HG02938 (cell line): ENCODE measurements around the gene KCNH6.
A peak's percentile ranks its signal among the peaks of the same experiment; 100 is the strongest.

ENCODE experiments used
- ATAC-seq: cut with Tn5 transposase; IDR thresholded peaks from one replicate; pipeline ENCODE4 v1.9.1; 2021; ENCODE audit warnings: mild to moderate bottlenecking, moderate library complexity; ENCODE audit not compliant: unreplicated experiment

Gene KCNH6

DNA sequence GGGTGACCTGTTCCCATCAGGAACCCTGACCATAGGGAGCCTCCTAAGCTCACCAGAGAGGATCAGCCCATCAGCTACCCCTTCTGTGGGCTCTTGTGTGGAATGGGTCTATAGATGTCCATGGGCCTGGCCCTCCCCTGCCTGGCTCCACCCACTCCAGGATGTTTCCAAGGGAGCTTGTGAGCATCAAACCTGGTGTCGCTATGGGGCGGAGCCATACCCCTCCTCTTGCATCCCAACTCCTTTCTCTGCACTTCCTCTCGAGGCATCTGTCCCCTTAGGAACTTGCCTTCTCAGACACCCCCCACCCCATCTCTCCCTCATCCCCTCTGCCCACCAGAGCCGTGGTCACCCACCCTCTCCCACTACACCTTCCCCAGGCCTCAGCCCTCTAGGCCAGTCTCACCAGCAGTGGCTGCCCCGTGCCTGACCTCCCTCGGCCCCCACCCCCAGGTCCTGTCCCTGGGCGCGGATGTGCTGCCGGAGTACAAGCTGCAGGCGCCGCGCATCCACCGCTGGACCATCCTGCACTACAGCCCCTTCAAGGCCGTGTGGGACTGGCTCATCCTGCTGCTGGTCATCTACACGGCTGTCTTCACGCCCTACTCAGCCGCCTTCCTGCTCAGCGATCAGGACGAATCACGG lies 10.4 kb downstream of the KCNH6 start:
- no peak for ATAC-seq

- no peak for ATAC-seq
These were observed 11.0 kb downstream of the KCNH6 start for GRCh38 chr17:63534078-63534570.

DNA sequence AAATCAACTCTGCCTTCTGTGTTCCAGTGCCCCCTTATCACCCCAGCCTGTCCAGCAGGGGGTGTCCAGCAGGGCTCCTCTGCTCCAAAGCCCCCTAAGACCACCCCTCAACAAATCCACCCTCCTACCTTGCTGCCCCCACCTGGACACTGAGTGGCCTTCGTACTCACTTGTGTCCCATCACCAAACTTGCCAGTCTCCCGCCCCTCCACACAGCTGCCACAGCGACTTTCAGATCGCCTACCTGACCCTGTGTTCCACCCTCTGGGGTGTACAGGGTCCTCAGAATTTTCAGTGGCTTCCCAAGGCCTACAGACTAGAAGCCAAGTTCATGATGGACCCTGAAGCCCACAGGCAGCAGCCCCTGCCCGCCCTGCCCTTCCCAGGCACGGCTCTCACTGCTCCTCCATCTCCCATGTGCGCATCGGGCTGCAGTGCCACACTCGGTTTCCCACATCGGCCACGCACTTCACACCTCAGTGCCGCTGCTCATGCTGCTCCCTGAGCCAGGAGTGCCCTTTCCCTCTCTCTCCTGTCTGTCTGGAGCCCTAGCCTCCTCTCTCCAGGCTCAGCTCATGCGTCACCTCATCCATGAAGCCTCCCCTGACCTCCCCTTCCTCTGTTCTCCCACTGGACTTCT lies 11.8 kb downstream of the KCNH6 start:
- ATAC-seq: no peak

- ATAC-seq: no peak
These were observed 12.5 kb downstream of the KCNH6 start for GRCh38 chr17:63535640-63536039.

- no peak for ATAC-seq
These were observed 13.8 kb downstream of the KCNH6 start for GRCh38 chr17:63537001-63537400.

DNA sequence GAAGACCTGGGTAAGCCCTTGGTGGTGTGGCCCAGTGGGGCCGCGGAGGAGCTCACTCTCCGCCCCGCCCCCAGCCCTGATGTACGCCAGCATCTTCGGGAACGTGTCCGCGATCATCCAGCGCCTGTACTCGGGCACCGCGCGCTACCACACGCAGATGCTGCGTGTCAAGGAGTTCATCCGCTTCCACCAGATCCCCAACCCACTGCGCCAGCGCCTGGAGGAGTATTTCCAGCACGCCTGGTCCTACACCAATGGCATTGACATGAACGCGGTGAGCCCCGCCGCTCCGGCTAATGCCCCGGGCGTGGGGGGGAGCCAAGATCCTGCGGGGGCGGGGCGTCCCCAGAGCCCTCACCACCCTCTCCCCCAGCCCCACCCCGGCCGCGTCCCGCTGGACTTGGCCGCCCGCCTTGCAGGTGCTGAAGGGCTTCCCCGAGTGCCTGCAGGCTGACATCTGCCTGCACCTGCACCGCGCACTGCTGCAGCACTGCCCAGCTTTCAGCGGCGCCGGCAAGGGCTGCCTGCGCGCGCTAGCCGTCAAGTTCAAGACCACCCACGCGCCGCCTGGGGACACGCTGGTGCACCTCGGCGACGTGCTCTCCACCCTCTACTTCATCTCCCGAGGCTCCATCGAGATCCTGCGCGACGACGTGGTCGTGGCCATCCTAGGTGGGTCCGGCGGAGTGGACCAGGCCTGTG lies 15.0 kb downstream of the KCNH6 start:
- ATAC-seq: no peak

DNA sequence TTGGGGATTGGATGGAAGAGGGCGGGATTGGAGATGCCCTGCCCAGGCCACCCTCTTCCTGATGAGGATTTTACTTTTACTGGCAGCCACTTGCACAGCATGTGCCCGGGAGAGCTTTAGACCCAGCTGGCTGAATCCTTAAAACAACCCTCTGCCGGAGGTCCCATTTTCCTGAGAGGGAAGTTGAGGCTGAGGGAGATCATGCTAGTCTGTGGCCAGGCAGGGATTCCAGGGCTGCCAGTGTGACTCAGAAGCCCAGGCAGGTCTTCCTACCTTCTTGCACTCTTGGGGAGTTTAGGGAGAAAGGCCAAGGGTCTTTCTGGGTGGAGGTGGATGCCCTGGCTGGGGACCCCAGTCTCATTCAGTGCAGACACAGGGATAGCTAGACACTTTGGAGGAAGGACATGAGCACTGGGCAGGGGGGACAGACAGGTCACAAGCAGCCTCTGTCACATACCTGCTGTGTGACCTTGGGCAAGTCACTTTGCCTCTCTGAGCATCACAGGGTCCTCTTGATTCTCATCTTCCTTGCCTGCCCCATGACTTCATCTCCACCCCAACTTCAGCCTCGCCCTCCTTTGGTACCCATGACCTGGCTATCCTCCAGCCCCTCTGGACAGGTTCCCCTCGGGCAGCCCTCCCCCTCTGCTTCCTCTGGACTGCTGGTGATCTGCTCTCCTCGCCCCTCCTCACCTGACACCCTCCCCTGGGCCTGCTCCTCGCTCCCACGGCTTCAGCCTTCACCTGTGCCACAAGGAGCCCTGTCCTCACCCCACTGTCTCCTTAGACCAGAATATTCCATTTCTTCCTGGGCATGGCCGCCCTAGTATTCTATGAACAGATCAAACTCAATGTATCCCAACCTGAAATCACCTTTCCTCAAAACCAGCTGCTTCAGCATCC lies 15.8 kb downstream of the KCNH6 start:
- no peak for ATAC-seq

GRCh38 chr17:63540590-63540989 lies 17.4 kb downstream of the KCNH6 start:
- ATAC-seq: no peak

GRCh38 chr17:63542218-63542545 lies 19.0 kb downstream of the KCNH6 start:
- ATAC-seq: no peak

DNA sequence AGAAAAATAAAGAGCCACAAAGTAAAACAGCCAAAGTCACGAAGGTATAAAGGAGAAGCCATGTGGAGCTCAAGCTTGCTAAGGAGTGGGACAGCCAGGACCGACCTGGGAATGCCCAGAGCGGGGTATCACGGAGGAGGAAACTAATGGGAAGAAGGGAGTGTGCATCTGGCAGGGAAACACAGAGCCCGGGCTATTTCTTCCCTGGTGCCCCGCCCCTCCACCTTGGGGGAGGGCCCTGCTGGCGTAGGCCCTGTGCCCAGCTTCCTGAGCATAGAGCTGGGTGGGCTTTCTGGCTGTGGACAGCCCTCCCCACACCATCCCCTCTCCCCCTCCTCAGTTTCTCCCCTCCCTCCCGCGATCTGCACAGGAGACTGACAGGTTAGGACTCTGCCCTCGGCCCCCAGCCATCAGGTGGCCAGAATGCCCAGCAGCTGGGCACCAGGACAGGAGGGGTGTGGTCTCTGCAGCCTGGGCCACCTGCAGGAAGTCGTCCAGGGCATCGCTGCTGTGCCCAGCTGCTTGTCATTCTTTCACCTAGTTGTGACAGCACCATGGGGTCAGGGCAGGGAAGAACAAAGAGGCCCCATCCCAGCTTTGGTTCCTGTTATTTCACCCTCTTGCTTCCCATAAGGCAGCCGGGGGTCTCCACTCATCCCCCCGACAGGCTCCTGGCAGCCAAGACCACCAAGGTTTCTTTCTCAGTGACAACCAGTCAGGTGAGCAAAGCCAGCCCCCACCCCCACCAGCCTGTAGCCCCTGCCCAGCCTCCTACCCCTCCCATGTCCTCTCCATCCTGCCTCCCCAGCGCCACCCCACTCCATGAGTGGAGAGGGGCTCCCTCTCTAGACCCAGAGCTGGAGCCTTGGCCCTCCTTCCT lies 20.0 kb downstream of the KCNH6 start:
- no peak for ATAC-seq

DNA sequence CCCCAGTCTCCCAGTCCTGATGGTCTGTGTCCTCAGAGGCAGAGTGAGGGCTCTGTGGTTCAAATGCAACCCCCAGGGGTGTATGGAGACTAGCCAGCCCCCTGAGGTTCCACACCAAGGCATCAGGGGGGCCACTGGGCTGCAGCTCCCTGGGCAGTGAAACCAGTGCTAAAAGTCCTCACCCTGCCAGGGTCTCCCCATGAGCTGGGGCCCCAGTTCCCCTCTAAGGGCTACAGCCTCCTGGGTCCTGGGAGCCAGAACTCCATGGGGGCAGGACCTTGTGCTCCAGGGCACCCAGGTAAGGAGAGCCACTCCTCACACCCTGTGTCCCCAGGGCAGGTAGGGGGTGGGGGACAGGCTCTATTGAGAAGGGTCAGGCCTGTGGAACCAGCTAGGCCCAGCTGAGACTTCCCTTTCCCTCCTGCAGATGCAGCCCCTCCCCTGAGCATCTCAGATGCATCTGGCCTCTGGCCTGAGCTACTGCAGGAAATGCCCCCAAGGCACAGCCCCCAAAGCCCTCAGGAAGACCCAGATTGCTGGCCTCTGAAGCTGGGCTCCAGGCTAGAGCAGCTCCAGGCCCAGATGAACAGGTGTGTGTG lies 20.8 kb downstream of the KCNH6 start:
- ATAC-seq: no peak

DNA sequence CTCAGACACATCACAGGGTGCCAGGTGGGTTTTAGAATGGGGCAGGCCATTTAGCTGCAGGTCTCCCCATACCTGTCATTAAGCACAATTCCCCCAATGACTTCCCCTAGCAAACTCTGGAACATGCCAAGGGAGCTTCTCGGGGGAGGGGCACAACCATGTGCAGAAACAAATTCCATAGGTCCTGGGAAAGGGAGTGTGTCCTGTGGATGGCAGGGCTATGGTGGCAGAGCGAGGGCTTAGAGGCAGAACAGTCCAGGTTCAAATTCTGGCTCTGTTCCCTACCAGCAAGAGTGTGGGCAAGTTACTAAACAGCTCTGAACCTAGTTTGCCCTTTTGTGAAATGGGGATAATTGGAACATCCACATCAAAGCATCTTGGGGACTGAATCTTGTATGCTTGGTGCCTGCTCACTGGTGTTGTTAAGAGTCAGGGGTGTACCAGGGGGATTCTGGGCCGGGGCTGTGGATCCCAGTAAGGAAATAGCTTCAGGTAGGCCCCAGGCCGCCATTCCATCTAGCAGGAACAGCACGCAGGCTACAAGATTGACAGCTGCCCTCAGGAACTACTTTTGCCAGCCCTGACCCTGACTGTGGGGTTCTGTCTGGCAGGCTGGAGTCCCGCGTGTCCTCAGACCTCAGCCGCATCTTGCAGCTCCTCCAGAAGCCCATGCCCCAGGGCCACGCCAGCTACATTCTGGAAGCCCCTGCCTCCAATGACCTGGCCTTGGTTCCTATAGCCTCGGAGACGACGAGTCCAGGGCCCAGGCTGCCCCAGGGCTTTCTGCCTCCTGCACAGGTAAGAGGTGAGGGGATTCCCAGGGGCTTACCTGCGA lies 21.5 kb downstream of the KCNH6 start:
- ATAC-seq: no peak

DNA sequence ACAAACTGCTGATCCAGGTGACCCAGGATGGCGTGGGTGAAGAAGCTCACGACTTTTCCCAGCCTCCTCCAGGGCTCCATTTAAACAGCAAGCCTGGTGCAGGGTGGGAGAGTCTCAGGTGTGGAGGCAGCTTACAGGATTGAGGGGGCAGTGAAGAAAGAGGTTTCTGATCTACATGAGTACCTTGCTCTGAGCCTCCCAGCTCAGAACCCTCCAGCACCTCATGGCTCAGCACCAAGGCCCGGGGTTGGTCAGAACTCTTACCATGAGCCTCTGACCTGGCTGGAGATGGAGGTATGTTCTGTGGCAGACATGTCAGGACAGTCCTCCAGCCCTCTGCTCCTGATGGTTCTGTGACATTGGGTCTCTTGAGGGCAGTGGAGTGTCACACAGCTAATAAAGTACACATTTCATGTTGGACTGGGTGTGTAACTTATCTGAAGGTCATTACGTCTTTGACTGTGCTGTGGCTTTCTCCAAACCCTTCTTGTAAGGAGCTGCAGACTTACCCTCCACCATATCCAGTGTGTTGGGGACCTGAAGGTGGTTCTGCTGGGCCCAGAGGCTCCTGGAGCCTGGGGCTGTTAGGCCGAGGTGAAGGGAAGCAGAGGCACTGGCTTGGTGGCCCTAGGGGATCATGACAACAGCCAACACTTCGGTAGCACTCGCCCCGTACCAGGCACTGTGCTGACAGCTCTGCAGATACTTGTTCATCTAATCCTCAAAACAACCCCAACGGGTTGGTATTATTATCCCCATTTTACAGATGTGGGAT lies 23.3 kb downstream of the KCNH6 start:
- no peak for ATAC-seq

DNA sequence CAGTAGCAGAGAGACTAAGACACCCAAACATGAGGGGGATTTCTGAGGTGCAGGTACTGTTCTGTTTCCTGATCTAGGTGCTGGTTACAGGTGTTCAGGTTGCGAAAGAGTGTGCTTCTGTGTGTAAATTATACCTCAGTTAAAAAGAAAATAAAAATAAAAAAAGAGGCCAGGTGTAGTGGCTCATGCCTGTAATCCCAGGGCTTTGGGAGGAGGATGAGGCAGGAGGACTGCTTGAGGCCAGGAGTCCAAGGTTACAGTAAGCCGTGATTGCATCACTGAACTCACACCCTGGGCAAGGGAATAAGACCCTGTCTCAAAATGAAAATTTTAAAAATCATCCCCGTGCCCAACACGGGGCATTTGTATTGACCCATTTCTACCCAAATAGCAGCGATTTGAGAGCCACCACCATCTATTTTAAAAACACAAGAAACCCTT lies 23.9 kb downstream of the KCNH6 start:
- no peak for ATAC-seq

DNA sequence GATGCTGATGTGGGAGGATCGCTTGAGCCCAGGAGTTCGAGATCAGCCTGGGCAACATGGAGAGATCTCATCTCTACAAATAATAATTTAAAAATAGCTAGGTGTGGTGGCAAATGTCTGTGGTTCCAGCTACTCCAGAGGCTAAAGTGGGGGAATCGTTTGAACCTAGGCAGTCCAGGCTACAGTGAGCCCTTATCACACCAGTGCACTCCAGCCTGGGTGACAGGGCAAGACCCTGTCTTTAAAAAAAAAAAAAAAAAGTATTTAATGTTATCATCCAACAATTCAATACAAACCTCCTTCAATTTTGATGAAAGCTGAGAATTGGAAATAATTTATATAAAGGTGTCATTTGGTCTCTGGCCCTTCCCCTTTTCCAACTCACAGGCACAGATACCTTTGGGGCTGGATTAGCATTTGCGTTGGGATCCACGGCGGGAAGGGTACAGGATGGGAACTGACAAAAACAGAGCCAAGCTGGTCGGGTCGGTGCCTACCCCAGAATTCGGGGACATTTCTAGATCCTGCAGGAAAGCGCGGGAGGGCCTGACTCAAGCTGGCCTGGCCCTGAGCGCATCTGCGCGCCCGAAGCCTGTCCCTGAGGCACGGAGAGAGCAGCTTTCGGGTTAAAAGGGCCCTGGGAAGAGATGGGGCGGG lies 26.3 kb downstream of the KCNH6 start:
- peak; percentile 18 for ATAC-seq

DNA sequence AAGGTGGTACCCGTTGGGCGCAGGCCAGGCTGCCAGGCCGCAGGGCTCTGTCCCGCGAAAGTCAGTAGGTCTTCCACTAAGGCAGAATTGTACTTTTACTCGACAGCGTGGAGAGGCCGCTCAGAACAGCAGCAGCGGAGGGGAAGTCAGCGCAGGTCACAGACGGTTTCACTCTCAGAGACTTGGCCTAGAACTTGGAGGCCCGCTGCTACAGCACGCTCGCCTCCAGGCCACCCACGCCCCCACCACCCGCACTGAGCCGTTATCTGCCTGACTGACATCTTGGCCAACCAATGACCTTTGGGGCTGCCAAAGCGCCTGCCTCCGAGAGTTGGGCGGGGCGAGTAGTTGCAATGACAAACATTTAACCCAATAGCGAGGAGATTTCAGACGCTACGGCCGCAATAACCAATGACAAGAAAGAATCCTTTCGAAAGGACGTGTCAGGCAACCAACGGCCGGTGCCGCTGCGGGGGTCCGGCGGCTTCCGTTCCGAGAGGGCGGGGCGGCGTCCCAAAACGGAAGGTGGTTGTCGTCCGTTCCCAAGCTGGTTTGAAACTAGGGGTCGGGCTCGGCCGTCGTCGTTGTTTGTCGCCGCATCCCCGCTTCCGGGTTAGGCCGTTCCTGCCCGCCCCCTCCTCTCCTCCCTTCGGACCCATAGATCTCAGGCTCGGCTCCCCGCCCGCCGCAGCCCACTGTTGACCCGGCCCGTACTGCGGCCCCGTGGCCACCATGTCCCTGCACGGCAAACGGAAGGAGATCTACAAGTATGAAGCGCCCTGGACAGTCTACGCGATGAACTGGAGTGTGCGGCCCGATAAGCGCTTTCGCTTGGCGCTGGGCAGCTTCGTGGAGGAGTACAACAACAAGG lies 27.0 kb downstream of the KCNH6 start, which contains the start of gene DCAF7:
TSS of gene DCAF7 (plus strand) at position 532 of the 871 bp plus-strand sequence. CDS start at position 733, 201 bp downstream.
- peak; percentile 94 for ATAC-seq
